HG03060 (cell line): ENCODE measurements around the gene ATP2A3.
"Not testable (repeated sequence)": the region's sequence is repeated elsewhere in the genome, so short reads cannot be mapped to it uniquely, and the experiment has no call there.

Source experiments
- ATAC-seq: cut with Tn5 transposase; IDR thresholded peaks from one replicate; pipeline ENCODE4 v1.9.1; 2021; ENCODE audit warnings: low read depth, moderate number of reproducible peaks; ENCODE audit not compliant: unreplicated experiment

Gene ATP2A3

GRCh38 chr17:3992370-3992769 is 28.1 kb upstream of the ATP2A3 start:
- no peak for ATAC-seq

- ATAC-seq: not testable (repeated sequence)
Observed at GRCh38 chr17:3991699-3992098, 27.5 kb upstream of the ATP2A3 start.

GRCh38 chr17:3990386-3991127 is 26.3 kb upstream of the ATP2A3 start:
- no peak for ATAC-seq

GRCh38 chr17:3989041-3989886 is 25.0 kb upstream of the ATP2A3 start:
- no peak for ATAC-seq

- ATAC-seq: no peak
Observed at GRCh38 chr17:3988297-3989040, 24.2 kb upstream of the ATP2A3 start.

GRCh38 chr17:3986939-3987335 is 22.7 kb upstream of the ATP2A3 start:
- ATAC-seq: no peak

GRCh38 chr17:3986270-3986938 is 22.2 kb upstream of the ATP2A3 start:
- no peak for ATAC-seq

- ATAC-seq: no peak
Observed at GRCh38 chr17:3985846-3986245, 21.6 kb upstream of the ATP2A3 start.

- ATAC-seq: no peak
Observed at GRCh38 chr17:3983606-3984484, 19.6 kb upstream of the ATP2A3 start.

GRCh38 chr17:3982541-3983017 is 18.3 kb upstream of the ATP2A3 start:
- ATAC-seq: no peak

- ATAC-seq: no peak
Observed at GRCh38 chr17:3982113-3982512, 17.9 kb upstream of the ATP2A3 start.

GRCh38 chr17:3981455-3981854 is 17.2 kb upstream of the ATP2A3 start:
- ATAC-seq: no peak

- no peak for ATAC-seq
Observed at GRCh38 chr17:3980381-3981014, 16.3 kb upstream of the ATP2A3 start.

- ATAC-seq: no peak
Observed at GRCh38 chr17:3979290-3979611, 15.0 kb upstream of the ATP2A3 start.

GRCh38 chr17:3978421-3979289 is 14.4 kb upstream of the ATP2A3 start:
- no peak for ATAC-seq

- ATAC-seq: no peak
Observed at GRCh38 chr17:3977387-3977786, 13.2 kb upstream of the ATP2A3 start.

GRCh38 chr17:3976675-3977171 is 12.5 kb upstream of the ATP2A3 start:
- no peak for ATAC-seq

- no peak for ATAC-seq
Observed at GRCh38 chr17:3974980-3975379, 10.7 kb upstream of the ATP2A3 start.
